Measurements from ENCODE around the gene TBC1D1.
"Not testable (repeated sequence)": the region's sequence is repeated elsewhere in the genome, so short reads cannot be mapped to it uniquely, and the experiment has no call there.

The TBC1D1 gene

GRCh38 chr4:37960098-37960497 is 69.2 kb downstream of the TBC1D1 start, which contains the start of gene PTTG2:
TSS of gene PTTG2 (plus strand) at chr4:37960398. CDS start at chr4:37960435, 37 bp downstream.
- in situ Hi-C loops (cut with MboI; ENCODE audit: low sequenced_read_pairs) = no loop called here

- in situ Hi-C loops (cut with MboI; ENCODE audit: low sequenced_read_pairs) = no loop called here
Measured at GRCh38 chr4:37960679-37961450, 70.0 kb downstream of the TBC1D1 start.

GRCh38 chr4:37964734-37965457 is 74.0 kb downstream of the TBC1D1 start:
- in situ Hi-C loops (cut with MboI; ENCODE audit: low sequenced_read_pairs) = no loop called here

- in situ Hi-C loops (cut with MboI; ENCODE audit: low sequenced_read_pairs) = no loop called here
Measured at GRCh38 chr4:37966044-37966443, 75.2 kb downstream of the TBC1D1 start.

- in situ Hi-C loops (cut with MboI; ENCODE audit: low sequenced_read_pairs) = no loop called here
Measured at GRCh38 chr4:37967736-37968135, 76.9 kb downstream of the TBC1D1 start.

GRCh38 chr4:37968747-37969146 is 77.9 kb downstream of the TBC1D1 start:
- in situ Hi-C loops (cut with MboI; ENCODE audit: low sequenced_read_pairs) = no loop called here

- in situ Hi-C loops (cut with MboI; ENCODE audit: low sequenced_read_pairs) = no loop called here
Measured at GRCh38 chr4:37970702-37971101, 79.8 kb downstream of the TBC1D1 start.

GRCh38 chr4:37971202-37971601 is 80.3 kb downstream of the TBC1D1 start:
- in situ Hi-C loops (cut with MboI; ENCODE audit: low sequenced_read_pairs) = no loop called here

GRCh38 chr4:37973441-37973840 is 82.6 kb downstream of the TBC1D1 start:
- in situ Hi-C loops (cut with MboI; ENCODE audit: low sequenced_read_pairs) = no loop called here

- in situ Hi-C loops (cut with MboI; ENCODE audit: low sequenced_read_pairs) = not testable (repeated sequence)
Measured at GRCh38 chr4:37975321-37975822, 84.5 kb downstream of the TBC1D1 start.

GRCh38 chr4:37976507-37976906 is 85.6 kb downstream of the TBC1D1 start:
- in situ Hi-C loops (cut with MboI; ENCODE audit: low sequenced_read_pairs) = no loop called here

- in situ Hi-C loops (cut with MboI; ENCODE audit: low sequenced_read_pairs) = no loop called here
Measured at GRCh38 chr4:37976991-37977470, 86.1 kb downstream of the TBC1D1 start.

GRCh38 chr4:37977471-37978247 is 86.8 kb downstream of the TBC1D1 start:
- in situ Hi-C loops (cut with MboI; ENCODE audit: low sequenced_read_pairs) = no loop called here

GRCh38 chr4:37978248-37978924 is 87.5 kb downstream of the TBC1D1 start:
- in situ Hi-C loops (cut with MboI; ENCODE audit: low sequenced_read_pairs) = no loop called here

GRCh38 chr4:37980246-37980645 is 89.4 kb downstream of the TBC1D1 start:
- in situ Hi-C loops (cut with MboI; ENCODE audit: low sequenced_read_pairs) = no loop called here

- in situ Hi-C loops (cut with MboI; ENCODE audit: low sequenced_read_pairs) = no loop called here
Measured at GRCh38 chr4:37981425-37981824, 90.5 kb downstream of the TBC1D1 start.

- in situ Hi-C loops (cut with MboI; ENCODE audit: low sequenced_read_pairs) = no loop called here
Measured at GRCh38 chr4:37981844-37982720, 91.2 kb downstream of the TBC1D1 start.

- in situ Hi-C loops (cut with MboI; ENCODE audit: low sequenced_read_pairs) = no loop called here
Measured at GRCh38 chr4:37982736-37983135, 91.9 kb downstream of the TBC1D1 start.

GRCh38 chr4:37983951-37984350 is 93.1 kb downstream of the TBC1D1 start:
- in situ Hi-C loops (cut with MboI; ENCODE audit: low sequenced_read_pairs) = no loop called here
